Left colon (tissue), 2 donors: ENCODE measurements around the gene PLPPR5. TPM values are rescaled to one million over a fixed set of nuclear protein-coding genes. Genes with fewer than 3 reads are reported as not detected.
"Not testable (repeated sequence)": the region's sequence is repeated elsewhere in the genome, so short reads cannot be mapped to it uniquely, and the experiment has no call there.

ENCODE experiments used
- ATAC-seq: fragments of 200-7000 bp; cut with Tn5 transposase; one replicate; pipeline ENCODE4 v1.9.1; 2020; ENCODE audit warnings: mild to moderate bottlenecking, moderate library complexity
- DNase-seq, 2 donors: peaks; one replicate each; pipeline ENCODE4 v3.0.0-alpha.2; 2020
- intact Hi-C, 2 donors: fragments of 100-400 bp; cut with DNase I in 1 of 2; cut with micrococcal nuclease in 1 of 2; formaldehyde crosslinking; loops; one replicate each; pipeline versions ENCODE4 v1.11.2 to v1.14.0; 2022; cut with DNase I, micrococcal nuclease
- total RNA-seq, 2 donors: library from RNA; stranded (reverse); fragmentation: NEBNext Ultra II Directional; extraction: Animal tissue kit (Norgen Biotek cat#: 25700); gene quantifications; one replicate each; pipeline ENCODE4 v1.2.1, GENCODE V29; 2021
- donor health status: DM: no; HTN: no; CAD: no.
- donor health status: DM: yes; HTN: yes; CAD: no.

PLPPR5 gene
- total RNA-seq, 2 donors from 2014 or later: not detected

DNA sequence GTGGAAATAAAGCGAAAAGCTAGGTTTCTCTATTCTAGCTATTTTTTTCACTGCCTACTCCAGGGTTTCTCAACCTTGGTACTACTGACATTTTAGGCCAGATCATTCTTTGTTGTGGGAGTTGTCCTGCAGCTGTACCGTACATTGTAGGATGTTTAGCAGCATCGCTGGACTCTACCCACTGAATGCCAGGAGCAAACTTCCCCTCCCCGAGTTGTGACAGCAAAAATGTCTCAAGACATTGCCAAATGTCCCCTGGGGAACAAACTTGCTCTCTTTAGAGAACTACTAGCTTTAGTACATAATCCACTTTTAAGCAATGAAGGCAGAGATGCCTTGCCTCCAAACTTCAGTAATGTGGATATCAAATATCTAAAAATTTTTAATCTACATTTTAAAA, 122.8 kb downstream of the PLPPR5 start:
- no peak for ATAC-seq
- intact Hi-C loops: no loop called here
- no peak for DNase-seq

DNA sequence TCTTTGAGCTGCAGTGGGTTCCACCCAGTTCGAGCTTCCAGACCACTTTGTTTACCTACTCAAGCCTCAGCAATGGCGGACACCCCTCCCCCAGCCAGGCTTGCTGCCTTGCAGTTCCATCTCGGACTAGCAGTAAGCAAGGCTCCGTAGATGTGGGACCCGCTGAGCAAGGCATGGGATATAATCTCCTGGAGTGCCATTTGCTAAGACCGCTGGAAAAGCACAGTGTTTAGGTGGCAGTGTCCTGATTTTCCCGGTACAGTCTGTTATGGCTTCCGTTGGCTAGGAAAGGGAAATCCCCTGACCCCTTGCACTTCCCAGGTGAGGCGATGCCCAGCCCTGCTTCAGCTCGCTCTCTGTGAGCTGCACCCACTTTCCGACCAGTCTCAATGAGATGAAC, 123.4 kb downstream of the PLPPR5 start:
- ATAC-seq, DNase-seq, intact Hi-C loops: not testable (repeated sequence)

DNA sequence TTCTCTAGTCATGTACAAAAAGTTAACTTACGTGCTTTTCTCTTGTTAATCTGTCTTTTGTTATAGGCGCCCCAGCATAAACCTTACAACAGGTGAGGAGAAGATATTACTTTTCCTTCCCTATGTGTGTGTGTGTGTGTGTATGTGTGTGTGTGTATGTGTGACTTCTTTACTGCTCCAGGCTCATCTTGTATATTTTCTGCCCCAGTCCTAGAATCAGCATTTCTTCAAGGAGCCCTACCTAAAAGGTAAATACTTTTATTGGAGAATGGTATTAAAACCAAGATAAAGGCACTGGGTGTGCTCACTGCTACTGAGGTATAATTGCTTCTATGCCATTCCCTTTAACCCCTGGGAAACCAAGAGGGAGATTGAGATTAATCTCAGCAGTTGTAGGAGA, 129.8 kb downstream of the PLPPR5 start:
- DNase-seq (peak in 1 of 2 donors; percentile 10), ATAC-seq (peak; percentile 98)
- intact Hi-C loops: no loop called here

DNA sequence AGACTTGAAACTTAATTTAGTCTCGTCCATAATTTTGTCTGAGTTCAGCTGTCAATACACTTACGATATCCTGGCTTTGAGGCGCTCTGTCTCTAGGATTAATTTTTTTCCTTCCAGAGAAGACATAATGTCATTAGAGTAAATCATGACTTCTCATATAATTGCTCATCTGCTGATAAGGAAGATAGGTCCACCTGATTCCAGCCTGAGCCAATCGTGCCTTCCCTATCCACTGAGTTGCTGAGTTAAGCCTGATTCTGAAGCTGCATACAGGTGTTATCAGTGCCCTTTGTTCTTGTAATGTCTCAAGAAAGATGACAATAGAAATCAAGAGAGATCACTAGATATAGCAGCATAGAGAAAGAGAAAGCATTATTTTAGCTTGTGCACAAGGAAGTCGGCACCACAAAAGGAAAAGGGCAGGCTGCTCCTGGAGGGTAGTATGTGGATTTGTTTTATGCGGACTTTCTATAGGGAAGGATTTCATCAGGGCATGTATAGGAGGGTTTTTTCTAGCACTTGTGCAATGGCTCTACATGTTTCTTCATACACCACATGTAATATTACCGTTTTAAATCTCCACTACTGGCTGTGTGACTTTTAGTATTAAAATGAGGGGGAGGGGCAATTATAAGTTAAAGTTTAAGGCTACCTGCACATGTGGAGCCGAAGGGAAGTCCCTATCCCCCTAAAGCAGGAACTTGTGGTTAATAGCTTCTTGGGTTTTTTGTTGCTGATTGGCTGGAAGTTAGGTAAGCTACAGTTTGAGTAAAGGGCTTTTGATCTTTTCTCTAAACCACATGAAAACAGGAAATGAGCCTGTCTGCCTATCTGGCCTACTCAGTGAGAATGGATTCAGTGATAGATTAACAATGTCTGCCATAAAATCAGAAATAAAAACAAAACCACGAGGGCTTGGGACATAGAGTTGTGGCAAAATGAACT, 133.4 kb downstream of the PLPPR5 start:
- DNase-seq: peak in 1 of 2 donors; percentile 27
- ATAC-seq: peak; percentile 48

DNA sequence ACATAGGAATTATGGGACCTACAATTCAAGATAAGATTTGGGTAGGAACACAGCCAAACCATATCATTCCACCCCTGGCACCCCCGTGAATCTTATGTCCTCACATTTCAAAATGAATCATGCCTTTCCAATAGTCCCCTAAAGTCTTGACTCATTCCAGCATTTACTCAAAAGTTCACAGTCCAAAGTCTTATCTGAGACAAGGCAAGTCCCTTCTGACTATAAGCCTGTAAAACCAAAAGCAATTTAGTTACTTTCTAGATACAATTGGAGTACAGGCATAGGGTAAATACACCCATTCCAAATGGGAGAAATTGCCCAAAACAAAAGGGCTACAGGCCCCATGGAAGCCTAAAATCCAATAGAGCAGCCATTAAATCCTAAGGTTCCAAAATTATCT, 138.9 kb downstream of the PLPPR5 start:
- ATAC-seq: peak; percentile 80
- DNase-seq: no peak
- intact Hi-C loops: no loop called here

More for the DNA sequence above, 133.4 kb downstream of the PLPPR5 start:
- intact Hi-C loops: no loop called here

DNA sequence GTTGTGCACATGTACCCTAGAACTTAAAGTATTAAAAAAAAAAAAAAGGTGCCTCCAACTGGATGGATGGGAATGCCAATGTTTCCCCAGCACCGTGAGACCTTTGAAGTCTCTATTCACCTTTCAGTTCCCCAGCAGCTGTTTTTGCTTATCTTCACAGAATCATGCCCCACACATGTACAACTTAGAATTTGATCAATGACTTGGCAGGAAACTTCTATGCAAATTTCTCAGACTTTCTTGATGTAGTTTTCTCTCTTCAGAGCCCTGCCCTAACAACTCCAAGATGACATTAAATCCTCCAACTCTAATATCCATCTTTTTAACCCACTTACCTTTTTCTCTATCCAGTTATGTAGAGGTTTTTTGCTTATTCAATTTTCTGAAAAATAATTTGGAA, 144.3 kb downstream of the PLPPR5 start:
- intact Hi-C loops: no loop called here
- DNase-seq (no peak), ATAC-seq (no peak)

DNA sequence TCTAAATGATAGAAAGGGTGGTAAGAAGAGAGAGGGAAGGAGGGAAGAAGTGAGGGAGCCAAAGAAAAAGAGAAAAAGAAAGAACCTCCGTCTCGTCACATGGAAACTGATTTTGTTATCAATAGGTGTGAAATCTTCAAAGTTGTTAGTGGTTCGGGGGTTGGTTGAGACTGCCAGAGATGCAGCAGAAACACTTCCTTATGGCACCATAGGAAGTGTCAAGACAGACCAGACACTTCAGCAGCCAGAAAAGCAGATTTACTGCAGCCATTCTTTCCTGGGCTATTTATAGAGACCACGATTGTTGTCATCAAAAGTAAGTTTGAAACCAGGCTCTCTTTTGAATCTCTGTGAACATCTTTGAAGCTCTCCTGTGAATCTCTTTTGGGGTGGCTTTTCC, 150.5 kb downstream of the PLPPR5 start:
- ATAC-seq (no peak), DNase-seq (no peak)
- intact Hi-C loops: no loop called here

DNA sequence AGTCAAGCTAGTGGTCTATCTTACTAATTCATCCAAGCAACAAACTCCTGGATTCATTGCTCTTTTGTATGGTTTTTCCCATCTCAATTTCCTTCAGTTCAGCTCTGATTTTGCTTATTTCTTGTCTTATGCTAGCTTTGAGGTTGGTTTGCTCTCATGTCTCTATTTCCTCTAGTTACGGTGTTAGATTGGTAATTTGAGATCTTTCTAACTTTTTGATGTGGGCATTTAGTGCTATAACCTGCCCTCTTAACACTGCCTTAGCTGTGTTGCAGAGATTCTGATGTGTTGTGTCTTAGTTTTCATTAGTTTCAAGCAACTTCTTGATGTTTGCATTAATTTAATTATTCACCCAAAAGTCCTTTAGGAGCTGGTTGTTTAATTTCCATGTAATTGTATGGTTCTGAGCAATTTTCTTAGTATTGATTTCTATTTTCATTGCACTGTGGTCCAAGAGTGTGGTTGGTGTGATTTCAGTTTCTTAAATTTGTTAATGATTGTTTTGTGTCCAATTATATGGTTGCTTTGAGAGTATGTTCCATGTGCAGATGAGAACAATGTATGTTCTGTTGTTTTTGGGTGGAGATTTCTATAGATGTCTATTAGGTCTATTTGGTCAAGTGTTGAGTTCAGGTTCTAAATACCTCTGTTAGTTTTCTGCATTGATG, 154.6 kb downstream of the PLPPR5 start:
- ATAC-seq (no peak), DNase-seq (no peak)
- intact Hi-C loops: no loop called here

DNA sequence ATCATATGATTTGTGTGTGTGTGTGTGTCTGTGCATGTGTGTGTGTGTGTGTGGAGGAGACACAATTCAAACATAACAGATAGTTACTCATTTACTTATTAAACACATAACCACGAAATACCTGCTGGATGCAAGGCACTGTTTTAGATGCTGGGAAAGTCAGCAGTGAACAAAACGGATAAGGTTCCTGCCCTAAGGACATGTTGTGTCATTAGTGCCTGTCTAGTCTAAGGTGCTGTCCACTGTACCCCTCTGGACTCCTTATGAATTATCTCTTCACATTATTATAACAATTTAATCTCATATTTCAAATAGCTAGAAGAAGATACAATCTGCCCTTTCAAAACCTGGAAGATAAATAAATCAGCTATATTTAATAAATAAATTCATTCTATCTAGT, 162.4 kb downstream of the PLPPR5 start:
- no peak for DNase-seq
- intact Hi-C loops: no loop called here
- ATAC-seq: no peak
